H9 (cell line): ENCODE results near the gene POLR3C. TPM values are rescaled to one million over a fixed set of nuclear protein-coding genes. Genes with fewer than 3 reads are reported as not detected.

Experiments
- DNase-seq: peaks from one replicate; pipeline ENCODE4 v3.0.0-alpha.2; 2017
- H2AFZ ChIP-seq: one replicate; pipeline ENCODE4 v1.6.1; 2013; ENCODE audit warnings: mild to moderate bottlenecking, low read length, control low read depth, moderate library complexity
- H2AK5ac ChIP-seq: 2 replicates; pipeline ENCODE4 v1.6.1; 2013; ENCODE audit warnings: low read length, control low read depth, mixed read lengths; ENCODE audit not compliant: insufficient read length
- H2BK120ac ChIP-seq: one replicate; pipeline ENCODE4 v1.6.1; 2013; ENCODE audit warnings: low read depth, mild to moderate bottlenecking, low read length, control low read depth, inconsistent platforms; ENCODE audit not compliant: poor library complexity, severe bottlenecking
- H2BK12ac ChIP-seq: 2 replicates; pipeline ENCODE4 v1.6.1; 2013; ENCODE audit warnings: low read length, control low read depth, mixed read lengths, low read depth; ENCODE audit not compliant: insufficient read length
- H2BK15ac ChIP-seq: 2 replicates; pipeline ENCODE4 v1.6.1; 2013; ENCODE audit warnings: low read depth, low read length, control low read depth
- H2BK20ac ChIP-seq: one replicate; pipeline ENCODE4 v1.6.1; 2013; ENCODE audit warnings: low read depth, mild to moderate bottlenecking, low read length, control low read depth, inconsistent platforms; ENCODE audit not compliant: poor library complexity, severe bottlenecking
- H2BK5ac ChIP-seq: 2 replicates; pipeline ENCODE4 v1.6.1; 2013; ENCODE audit warnings: low read length, control low read depth, mixed read lengths; ENCODE audit not compliant: insufficient read length
- H3K14ac ChIP-seq: 2 replicates; pipeline ENCODE4 v1.6.1; 2013; ENCODE audit warnings: low read length, control low read depth; ENCODE audit not compliant: insufficient read depth
- H3K18ac ChIP-seq: 2 replicates; pipeline ENCODE4 v1.6.1; 2013; ENCODE audit warnings: low read depth, mild to moderate bottlenecking, mixed read lengths, low read length, control low read depth; ENCODE audit not compliant: insufficient read length
- H3K23ac ChIP-seq: 2 replicates; pipeline ENCODE4 v1.6.1; 2013; ENCODE audit warnings: low read length, control low read depth, mixed read lengths, low read depth; ENCODE audit not compliant: insufficient read length
- H3K23me2 ChIP-seq: 2 replicates; pipeline ENCODE4 v1.6.1; 2013; ENCODE audit warnings: low read depth, mild to moderate bottlenecking, mixed read lengths, low read length, control low read depth; ENCODE audit not compliant: insufficient read length, poor library complexity, severe bottlenecking
- H3K27ac ChIP-seq: 2 replicates; pipeline ENCODE4 v1.5.1; 2013; ENCODE audit warnings: low read length, control low read depth, mixed read lengths, low read depth; ENCODE audit not compliant: insufficient read length
- H3K27me3 ChIP-seq: 2 replicates; pipeline ENCODE4 v1.6.1; 2013; ENCODE audit warnings: low read length, control low read depth, inconsistent platforms; ENCODE audit not compliant: insufficient read depth
- H3K4ac ChIP-seq: 2 replicates; pipeline ENCODE4 v1.6.1; 2013; ENCODE audit warnings: low read depth, mild to moderate bottlenecking, control low read depth, inconsistent platforms, low read length, moderate library complexity
- H3K4me1 ChIP-seq: 2 replicates; pipeline ENCODE4 v1.6.1; 2013; ENCODE audit warnings: low read length, control low read depth, inconsistent platforms; ENCODE audit not compliant: insufficient read depth
- H3K4me2 ChIP-seq: 2 replicates; pipeline ENCODE4 v1.6.1; 2013; ENCODE audit warnings: low read length, control low read depth, mixed read lengths; ENCODE audit not compliant: insufficient read length, insufficient read depth
- H3K56ac ChIP-seq: 2 replicates; pipeline ENCODE4 v1.6.1; 2013; ENCODE audit warnings: low read depth, mild to moderate bottlenecking, mixed read lengths, low read length, control low read depth; ENCODE audit not compliant: insufficient read length
- H3K79me1 ChIP-seq: 2 replicates; pipeline ENCODE4 v1.6.1; 2013; ENCODE audit warnings: low read depth, mild to moderate bottlenecking, moderate library complexity, low read length, control low read depth, inconsistent platforms; ENCODE audit not compliant: insufficient read depth, poor library complexity, severe bottlenecking
- H3K79me2 ChIP-seq: 2 replicates; pipeline ENCODE4 v1.6.1; 2013; ENCODE audit warnings: low read length, control low read depth, inconsistent platforms; ENCODE audit not compliant: insufficient read depth
- H3K9ac ChIP-seq: 2 replicates; pipeline ENCODE4 v1.6.1; 2013; ENCODE audit warnings: low read length, control low read depth, mixed read lengths; ENCODE audit not compliant: insufficient read length; ENCODE audit errors: extremely low read depth
- H3K9me3 ChIP-seq: one replicate; pipeline ENCODE4 v1.6.1; 2013; ENCODE audit warnings: low read depth, low read length, inconsistent platforms; ENCODE audit not compliant: control insufficient read depth
- H3T11ph ChIP-seq: one replicate; pipeline ENCODE4 v1.6.1; 2013; ENCODE audit warnings: mild to moderate bottlenecking, low read length, control low read depth, inconsistent platforms
- H4K20me1 ChIP-seq: one replicate; pipeline ENCODE4 v1.6.1; 2013; ENCODE audit not compliant: control insufficient read depth, insufficient read length, insufficient read depth
- H4K5ac ChIP-seq: 2 replicates; pipeline ENCODE4 v1.6.1; 2013; ENCODE audit warnings: low read depth, mild to moderate bottlenecking, mixed read lengths, low read length, control low read depth; ENCODE audit not compliant: insufficient read length
- H4K8ac ChIP-seq: replicated peaks from 2 replicates; pipeline ENCODE4 v1.6.1; 2013; ENCODE audit warnings: low read length, control low read depth, mixed read lengths, low read depth; ENCODE audit not compliant: insufficient read length
- H4K91ac ChIP-seq: 2 replicates; pipeline ENCODE4 v1.6.1; 2013; ENCODE audit warnings: low read depth, mild to moderate bottlenecking, moderate library complexity, mixed read lengths, low read length, control low read depth; ENCODE audit not compliant: insufficient read length
- H3K27ac Mint-ChIP-seq, 3 experiments: 2 replicates in 2 of 3; 3 replicates in 1 of 3; pipeline ENCODE4 v1.8.0; 2020 to 2021; ENCODE audit warnings: mixed read lengths in 3 of 3, mild to moderate bottlenecking in 1 of 3, moderate library complexity in 1 of 3
- H3K27me3 Mint-ChIP-seq: 2 replicates; pipeline ENCODE4 v1.8.0; 2021; ENCODE audit warnings: low read depth, mild to moderate bottlenecking, moderate library complexity, mixed read lengths
- H3K36me3 Mint-ChIP-seq, 3 experiments: 2 replicates in 2 of 3; 3 replicates in 1 of 3; pipeline ENCODE4 v1.8.0; 2020 to 2021; ENCODE audit warnings: low read depth in 3 of 3, mixed read lengths in 3 of 3; ENCODE audit not compliant: insufficient read depth in 1 of 3
- H3K4me1 Mint-ChIP-seq, 2 experiments: 2 replicates each; pipeline ENCODE4 v1.8.0; 2020; ENCODE audit warnings: mixed read lengths in 2 of 2
- H3K4me3 Mint-ChIP-seq, 2 experiments: 2 replicates in 1 of 2; 3 replicates in 1 of 2; pipeline ENCODE4 v1.8.0; 2020 to 2021; ENCODE audit warnings: mild to moderate bottlenecking in 2 of 2, mixed read lengths in 2 of 2, moderate library complexity in 1 of 2
- H3K9me3 Mint-ChIP-seq, 2 experiments: 2 replicates in 1 of 2; 3 replicates in 1 of 2; pipeline ENCODE4 v1.8.0; 2020; ENCODE audit warnings: mild to moderate bottlenecking in 2 of 2, mixed read lengths in 2 of 2, moderate library complexity in 1 of 2
- WGBS: extraction: QIAGEN DNeasy Blood & Tissue Kit; methylation state at CpG from one replicate; pipeline ENCODE4 v1.1.7; 2013; ENCODE audit warnings: missing lambda C conversion rate, low lambda C conversion rate, mixed read lengths; ENCODE audit not compliant: insufficient read length; ENCODE audit errors: extremely low coverage; 5-methylcytosine and 5-hydroxymethylcytosine counted together
- total RNA-seq: library from RNA; stranded (reverse); gene quantifications from 2 replicates; pipeline ENCODE4 v1.2.1, GENCODE V29; 2021
- TF ChIP-seq, protein P1 (sequence below): fragments of 200-600 bp; sonication (generic); conservative IDR thresholded peaks from 3 replicates; pipeline ENCODE4 v1.8.0; 2021; ENCODE audit warnings: antibody characterized with exemption, mild to moderate bottlenecking

Gene POLR3C
- total RNA-seq, 1 experiment from 2014 or later, result 37.2 TPM

GRCh38 chr1:145849356-145850160 is 25.6 kb downstream of the POLR3C start:
- TF ChIP-seq, protein P1, sequence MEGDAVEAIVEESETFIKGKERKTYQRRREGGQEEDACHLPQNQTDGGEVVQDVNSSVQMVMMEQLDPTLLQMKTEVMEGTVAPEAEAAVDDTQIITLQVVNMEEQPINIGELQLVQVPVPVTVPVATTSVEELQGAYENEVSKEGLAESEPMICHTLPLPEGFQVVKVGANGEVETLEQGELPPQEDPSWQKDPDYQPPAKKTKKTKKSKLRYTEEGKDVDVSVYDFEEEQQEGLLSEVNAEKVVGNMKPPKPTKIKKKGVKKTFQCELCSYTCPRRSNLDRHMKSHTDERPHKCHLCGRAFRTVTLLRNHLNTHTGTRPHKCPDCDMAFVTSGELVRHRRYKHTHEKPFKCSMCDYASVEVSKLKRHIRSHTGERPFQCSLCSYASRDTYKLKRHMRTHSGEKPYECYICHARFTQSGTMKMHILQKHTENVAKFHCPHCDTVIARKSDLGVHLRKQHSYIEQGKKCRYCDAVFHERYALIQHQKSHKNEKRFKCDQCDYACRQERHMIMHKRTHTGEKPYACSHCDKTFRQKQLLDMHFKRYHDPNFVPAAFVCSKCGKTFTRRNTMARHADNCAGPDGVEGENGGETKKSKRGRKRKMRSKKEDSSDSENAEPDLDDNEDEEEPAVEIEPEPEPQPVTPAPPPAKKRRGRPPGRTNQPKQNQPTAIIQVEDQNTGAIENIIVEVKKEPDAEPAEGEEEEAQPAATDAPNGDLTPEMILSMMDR, result peak; percentile 83
- no peak overlapping the region for H4K5ac ChIP-seq
- no peak overlapping the region for H3K18ac ChIP-seq
- no peak overlapping the region for H3K56ac ChIP-seq
- H2BK120ac ChIP-seq, result no peak overlapping the region
- H2BK5ac ChIP-seq, result no peak overlapping the region
- H2BK15ac ChIP-seq, result no peak overlapping the region
- H3K27me3 Mint-ChIP-seq, result no peaks in the 10 kb centered on the region; the same call in 1 of the 2 replicates
- no peak overlapping the region for H2BK20ac ChIP-seq
- peaks cover 3% of the 10 kb centered on the region for H3K23me2 ChIP-seq
- H3K4me3 Mint-ChIP-seq, result no peak overlapping the region
- H2AFZ ChIP-seq, result no peak overlapping the region
- no peak overlapping the region for H3K4me2 ChIP-seq
- no peak overlapping the region for H3K14ac ChIP-seq
- DNase-seq, result no peak
- no peaks in the 10 kb centered on the region for H3K79me1 ChIP-seq
- H3K4me1 ChIP-seq, result no peaks in the 10 kb centered on the region
- H4K8ac ChIP-seq, result no peak overlapping the region
- no peaks in the 10 kb centered on the region for H3K9me3 Mint-ChIP-seq
- H2AK5ac ChIP-seq, result no peak overlapping the region
- no peaks in the 10 kb centered on the region for H3K79me2 ChIP-seq
- H3K4ac ChIP-seq, result no peak overlapping the region
- no peaks in the 10 kb centered on the region for H3K27me3 ChIP-seq
- no peak overlapping the region for H4K91ac ChIP-seq
- H3K9ac ChIP-seq, result no peak overlapping the region
- peaks cover 29 to 59% (median 57%) of the 10 kb centered on the region in 3 experiments for H3K36me3 Mint-ChIP-seq
- H3K4me1 Mint-ChIP-seq, result peaks cover 6% of the 10 kb centered on the region in 2 experiments; a peak in 2 of 4 replicates
- WGBS, result no CpG with 5 or more reads among the region's 15 CpGs
- no peaks in the 10 kb centered on the region for H4K20me1 ChIP-seq
- no peak overlapping the region for H3K23ac ChIP-seq
- no peak overlapping the region for H3K27ac ChIP-seq
- no peak overlapping the region for H3T11ph ChIP-seq
- H2BK12ac ChIP-seq, result no peak overlapping the region
- H3K9me3 ChIP-seq, result no peaks in the 10 kb centered on the region
- H3K27ac Mint-ChIP-seq, result peak overlapping the region in 1 of 3 experiments; percentile 11; a peak in 1 of 7 replicates
